Endothelial cell (in vitro differentiated cells): ENCODE measurements around the gene FOLR2. TPM values are rescaled to one million over a fixed set of nuclear protein-coding genes. Genes with fewer than 3 reads are reported as not detected.
A peak's percentile ranks its signal among the peaks of the same experiment; 100 is the strongest.

Source experiments
- DNase-seq: peaks from one replicate; pipeline ENCODE4 v3.0.0; 2021; ENCODE audit warnings: low spot score
- H3K27ac Mint-ChIP-seq: one replicate; pipeline ENCODE4 v1.8.0; 2021; ENCODE audit warnings: mixed read lengths, inconsistent platforms; ENCODE audit not compliant: unreplicated experiment
- H3K27me3 Mint-ChIP-seq: one replicate; pipeline ENCODE4 v1.8.0; 2021; ENCODE audit warnings: mild to moderate bottlenecking, moderate library complexity, mixed read lengths, inconsistent platforms; ENCODE audit not compliant: unreplicated experiment
- H3K36me3 Mint-ChIP-seq: one replicate; pipeline ENCODE4 v1.8.0; 2021; ENCODE audit warnings: mild to moderate bottlenecking, low read depth, mixed read lengths, inconsistent platforms; ENCODE audit not compliant: unreplicated experiment
- H3K4me1 Mint-ChIP-seq: one replicate; pipeline ENCODE4 v1.8.0; 2021; ENCODE audit warnings: mild to moderate bottlenecking, mixed read lengths, inconsistent platforms; ENCODE audit not compliant: unreplicated experiment
- H3K4me3 Mint-ChIP-seq: one replicate; pipeline ENCODE4 v1.8.0; 2021; ENCODE audit warnings: mild to moderate bottlenecking, mixed read lengths, inconsistent platforms; ENCODE audit not compliant: unreplicated experiment
- H3K9me3 Mint-ChIP-seq: one replicate; pipeline ENCODE4 v1.8.0; 2021; ENCODE audit warnings: mixed read lengths, inconsistent platforms; ENCODE audit not compliant: unreplicated experiment
- total RNA-seq: library from RNA; stranded (reverse); fragmentation: NEBNext Ultra II Directional; extraction: Animal tissue kit (Norgen Biotek cat#: 25700); gene quantifications from one replicate; pipeline ENCODE4 v1.2.1, GENCODE V29; 2021; ENCODE audit not compliant: unreplicated experiment
- TF ChIP-seq, protein P1 (sequence below): fragments of 200-600 bp; sonication (generic); IDR thresholded peaks from one replicate; pipeline ENCODE4 v1.5.0; 2021; ENCODE audit warnings: antibody characterized with exemption; ENCODE audit not compliant: unreplicated experiment

Gene FOLR2
- total RNA-seq, 1 donor from 2014 or later: not detected

DNA sequence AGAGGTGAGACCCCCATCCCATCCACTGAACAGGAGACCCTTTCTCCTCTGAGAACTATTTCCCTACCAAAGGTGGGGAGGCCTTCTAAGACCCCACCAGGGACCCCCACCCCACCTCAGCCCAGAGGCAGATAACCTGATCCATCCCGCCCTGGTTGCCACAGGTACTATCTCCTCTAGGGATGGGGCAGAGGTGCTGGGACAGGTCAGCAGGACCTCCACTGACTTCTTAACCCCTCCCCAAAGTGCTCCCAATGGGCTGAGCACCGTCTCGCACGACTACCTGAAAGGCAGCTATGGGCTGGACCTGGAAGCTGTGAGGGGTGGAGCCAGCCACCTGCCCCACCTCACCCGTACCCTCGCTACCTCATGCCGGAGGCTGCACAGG, 12.2 kb downstream of the FOLR2 start:
- TF ChIP-seq, protein P1, sequence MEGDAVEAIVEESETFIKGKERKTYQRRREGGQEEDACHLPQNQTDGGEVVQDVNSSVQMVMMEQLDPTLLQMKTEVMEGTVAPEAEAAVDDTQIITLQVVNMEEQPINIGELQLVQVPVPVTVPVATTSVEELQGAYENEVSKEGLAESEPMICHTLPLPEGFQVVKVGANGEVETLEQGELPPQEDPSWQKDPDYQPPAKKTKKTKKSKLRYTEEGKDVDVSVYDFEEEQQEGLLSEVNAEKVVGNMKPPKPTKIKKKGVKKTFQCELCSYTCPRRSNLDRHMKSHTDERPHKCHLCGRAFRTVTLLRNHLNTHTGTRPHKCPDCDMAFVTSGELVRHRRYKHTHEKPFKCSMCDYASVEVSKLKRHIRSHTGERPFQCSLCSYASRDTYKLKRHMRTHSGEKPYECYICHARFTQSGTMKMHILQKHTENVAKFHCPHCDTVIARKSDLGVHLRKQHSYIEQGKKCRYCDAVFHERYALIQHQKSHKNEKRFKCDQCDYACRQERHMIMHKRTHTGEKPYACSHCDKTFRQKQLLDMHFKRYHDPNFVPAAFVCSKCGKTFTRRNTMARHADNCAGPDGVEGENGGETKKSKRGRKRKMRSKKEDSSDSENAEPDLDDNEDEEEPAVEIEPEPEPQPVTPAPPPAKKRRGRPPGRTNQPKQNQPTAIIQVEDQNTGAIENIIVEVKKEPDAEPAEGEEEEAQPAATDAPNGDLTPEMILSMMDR: no peak
- no peak overlapping the region for H3K27ac Mint-ChIP-seq
- H3K4me1 Mint-ChIP-seq: peaks cover 11% of the 10 kb centered on the region
- peak overlapping the region; percentile 25 for H3K4me3 Mint-ChIP-seq
- H3K9me3 Mint-ChIP-seq: no peaks in the 10 kb centered on the region
- H3K27me3 Mint-ChIP-seq: peaks cover 14% of the 10 kb centered on the region
- H3K36me3 Mint-ChIP-seq: peaks cover 24% of the 10 kb centered on the region
- DNase-seq: no peak

DNA sequence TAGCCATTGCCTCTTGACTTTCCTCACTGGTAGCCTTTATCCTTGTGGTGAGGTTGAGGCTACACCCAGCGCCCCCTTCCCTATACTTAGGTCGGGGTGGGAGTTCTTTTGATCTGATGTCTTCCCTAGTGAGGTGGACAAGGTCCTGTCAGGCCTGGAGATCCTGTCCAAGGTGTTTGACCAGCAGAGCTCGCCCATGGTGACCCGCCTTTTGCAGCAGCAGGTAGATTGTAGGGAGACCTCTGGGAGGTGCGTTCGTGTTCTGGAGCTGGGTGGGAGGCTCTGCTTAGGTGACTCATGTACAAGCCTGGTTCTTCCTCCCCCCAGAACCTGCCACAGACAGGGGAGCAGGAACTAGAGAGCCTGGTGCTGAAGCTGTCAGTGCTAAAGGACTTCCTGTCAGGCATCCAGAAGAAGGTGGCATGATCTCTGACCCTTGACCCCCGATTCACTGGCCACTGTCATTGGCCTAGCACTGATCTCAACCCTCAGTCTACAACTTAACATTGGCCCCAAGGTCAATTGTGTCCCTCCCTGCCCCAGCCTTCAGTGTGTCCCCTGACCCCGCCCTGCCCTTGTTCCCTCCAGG, 12.8 kb downstream of the FOLR2 start:
- no peak for DNase-seq
- Mint-ChIP-seq H3K4me1 (peaks cover 12% of the 10 kb centered on the region), H3K27ac (no peak overlapping the region), H3K36me3 (peaks cover 30% of the 10 kb centered on the region), H3K9me3 (no peaks in the 10 kb centered on the region), H3K4me3 (peak overlapping the region; percentile 25), H3K27me3 (peaks cover 12% of the 10 kb centered on the region)
- TF ChIP-seq, protein P1: no peak

DNA sequence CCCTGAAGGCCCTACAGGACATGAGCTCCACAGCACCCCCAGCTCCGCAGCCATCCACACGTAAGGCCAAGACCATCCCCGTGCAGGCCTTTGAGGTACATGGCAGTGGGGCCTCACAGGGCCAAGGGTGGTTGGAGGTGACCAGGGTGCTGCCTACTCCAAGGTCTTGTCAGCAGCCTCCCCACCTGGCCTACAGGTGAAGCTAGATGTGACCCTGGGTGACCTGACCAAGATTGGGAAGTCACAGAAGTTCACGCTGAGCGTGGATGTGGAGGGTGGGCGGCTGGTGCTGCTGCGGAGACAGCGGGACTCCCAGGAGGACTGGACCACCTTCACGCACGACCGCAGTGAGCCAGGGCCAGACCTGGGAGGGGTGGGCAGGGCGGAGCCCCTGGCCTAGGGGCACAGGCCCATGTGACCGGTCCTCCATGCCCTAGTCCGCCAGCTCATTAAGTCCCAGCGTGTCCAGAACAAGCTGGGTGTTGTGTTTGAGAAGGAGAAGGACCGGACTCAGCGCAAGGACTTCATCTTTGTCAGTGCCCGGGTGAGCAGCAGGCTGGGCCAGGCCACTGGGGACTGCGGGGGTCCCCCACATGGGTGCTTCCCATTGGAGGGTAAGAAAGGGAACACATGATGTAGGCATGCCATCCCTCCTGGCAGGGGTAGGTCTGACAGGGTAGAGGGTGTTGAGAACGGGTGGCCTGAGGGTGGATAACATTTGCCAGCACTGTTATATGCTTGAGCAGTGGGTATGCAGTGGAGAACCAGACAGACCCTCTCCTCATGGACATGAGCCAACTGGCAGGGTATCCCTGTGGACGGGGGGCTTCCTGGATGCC, 13.6 kb downstream of the FOLR2 start:
- Mint-ChIP-seq H3K4me1 (peaks cover 15% of the 10 kb centered on the region), H3K27me3 (peaks cover 16% of the 10 kb centered on the region), H3K4me3 (no peak overlapping the region), H3K36me3 (peaks cover 34% of the 10 kb centered on the region), H3K9me3 (no peaks in the 10 kb centered on the region), H3K27ac (no peak overlapping the region)
- DNase-seq: no peak
- TF ChIP-seq, protein P1: no peak

- Mint-ChIP-seq H3K9me3 (no peaks in the 10 kb centered on the region), H3K4me1 (peaks cover 8% of the 10 kb centered on the region), H3K27ac (no peak overlapping the region), H3K4me3 (no peak overlapping the region), H3K27me3 (peaks cover 18% of the 10 kb centered on the region), H3K36me3 (peaks cover 34% of the 10 kb centered on the region)
- DNase-seq: peak; percentile 1
- TF ChIP-seq, protein P1: no peak
Observed at GRCh38 chr11:72230764-72231365, 14.3 kb downstream of the FOLR2 start.
